HepG2 (cell line): ENCODE data around the gene F8. TPM values are rescaled to one million over a fixed set of nuclear protein-coding genes. Genes with fewer than 3 reads are reported as not detected.

Experiments
- ATAC-seq: fragments of 200-7000 bp; cut with Tn5 transposase; 3 replicates; pipeline ENCODE4 v1.9.1; 2020; ENCODE audit warnings: mild to moderate bottlenecking, moderate library complexity
- BruUV-seq: library from RNA; stranded (reverse); fragments of 400-500 nt; replicated peaks from 2 replicates; lab custom pipeline; 2021; lab: Mats Ljungman, UMichigan
- CTCF ChIA-PET: fragments of 300-600 bp; formaldehyde crosslinking; extraction: SDS; loops from one replicate; lab custom pipeline; 2021; ENCODE audit warnings: low total read pairs, inconsistent platforms, low intra/inter-chr PET ratio; lab: Yijun Ruan, JAX
- POLR2A ChIA-PET: fragments of 350-600 bp; sonication (Branson Sonifier 250); formaldehyde crosslinking; loops from one replicate; lab custom pipeline; 2020; ENCODE audit warnings: antibody characterized with exemption, inconsistent platforms; lab: Yijun Ruan, JAX
- DNase-seq: peaks from one replicate; pipeline ENCODE4 v3.0.0-alpha.2; 2015; ENCODE audit warnings: low spot score
- FAIRE-seq: peaks from 3 replicates; lab custom pipeline; 2011; peaks lifted over from hg19 to GRCh38; lab: Jason Lieb, UNC
- H2AFZ ChIP-seq: one replicate; pipeline ENCODE4 v1.6.1; 2011; ENCODE audit warnings: low read length, inconsistent platforms
- H3K27ac ChIP-seq: fragments of 300-600 bp; 3 replicates; pipeline ENCODE4 v1.8.0; 2011; ENCODE audit warnings: mixed run types, mild to moderate bottlenecking, mixed read lengths, low read length, inconsistent platforms; ENCODE audit not compliant: insufficient read depth; ENCODE audit errors: extremely low read length
- H3K27me3 ChIP-seq, 2 experiments: fragments of 200-600 bp in 1 of 2; 2 replicates in 1 of 2; 3 replicates in 1 of 2; pipeline versions ENCODE4 v1.6.0 to v1.8.0; 2011; ENCODE audit warnings: low read length in 2 of 2, mild to moderate bottlenecking in 2 of 2, moderate library complexity in 2 of 2, inconsistent platforms in 1 of 2; ENCODE audit not compliant: insufficient read depth in 2 of 2, control insufficient read depth in 1 of 2
- H3K36me3 ChIP-seq, 2 experiments: fragments of 200-600 bp in 1 of 2; replicated peaks in 1 of 2; 2 replicates in 1 of 2; 3 replicates in 1 of 2; pipeline versions ENCODE4 v1.5.1 to v1.8.0; 2011; ENCODE audit warnings: low read length in 2 of 2, inconsistent platforms in 1 of 2; ENCODE audit not compliant: insufficient read depth in 2 of 2, control insufficient read depth in 1 of 2
- H3K4me1 ChIP-seq: 2 replicates; pipeline ENCODE4 v1.5.1; 2012; ENCODE audit warnings: low read length, inconsistent platforms; ENCODE audit not compliant: insufficient read depth
- H3K4me2 ChIP-seq: 2 replicates; pipeline ENCODE4 v1.6.0; 2011; ENCODE audit warnings: low read depth, low read length, inconsistent platforms
- H3K4me3 ChIP-seq, 3 experiments: fragments of 200-600 bp in 1 of 3; sonication (generic), shearing (Covaris generic) in 1 of 3; replicated peaks in 1 of 3; 2 replicates each; pipeline ENCODE4 v1.5.1; 2011 to 2016; ENCODE audit warnings: low read length in 3 of 3, inconsistent platforms in 2 of 3, low read depth in 2 of 3, mild to moderate bottlenecking in 2 of 3, control low read depth in 1 of 3, mixed read lengths in 1 of 3; ENCODE audit not compliant: insufficient read depth in 1 of 3
- H3K79me2 ChIP-seq: one replicate; pipeline ENCODE4 v1.6.1; 2011; ENCODE audit warnings: low read length, inconsistent platforms; ENCODE audit not compliant: insufficient read depth
- H3K9ac ChIP-seq: 2 replicates; pipeline ENCODE4 v1.6.0; 2011; ENCODE audit warnings: mild to moderate bottlenecking, low read depth, low read length, inconsistent platforms; ENCODE audit not compliant: insufficient read depth
- H3K9me3 ChIP-seq: 2 replicates; pipeline ENCODE4 v1.5.1; 2012; ENCODE audit warnings: mild to moderate bottlenecking, low read length
- H4K20me1 ChIP-seq: 2 replicates; pipeline ENCODE4 v1.6.0; 2011; ENCODE audit warnings: inconsistent platforms, mild to moderate bottlenecking, low read length, moderate library complexity; ENCODE audit not compliant: insufficient read depth
- ARID2 ChIP-seq: sonication (generic); formaldehyde crosslinking; IDR thresholded peaks from 2 replicates; pipeline ENCODE4 v1.8.1; 2022; ENCODE audit warnings: mild to moderate bottlenecking, missing genetic modification reagents, borderline replicate concordance
- BCL6 ChIP-seq: IDR thresholded peaks from 2 replicates; pipeline ENCODE4 v1.6.1; 2016; ENCODE audit warnings: missing genetic modification reagents, missing compliant biosample characterization
- CHD2 ChIP-seq: IDR thresholded peaks from 2 replicates; pipeline ENCODE4 v1.6.1; 2011; ENCODE audit warnings: low read depth, low read length, improper control_type of control experiment
- GABPA ChIP-seq, 2 experiments: IDR thresholded peaks; 2 replicates each; pipeline ENCODE4 v1.6.1; 2011 to 2016; ENCODE audit warnings: low read depth in 2 of 2, low read length in 1 of 2, missing biosample characterization in 1 of 2, missing genetic modification characterization in 1 of 2
- HOXA5 ChIP-seq: sonication (generic); formaldehyde crosslinking; IDR thresholded peaks from 2 replicates; pipeline ENCODE4 v1.4.0; 2020; ENCODE audit warnings: missing genetic modification reagents
- IRX3 ChIP-seq: sonication (generic); formaldehyde crosslinking; IDR thresholded peaks from 2 replicates; pipeline ENCODE4 v1.8.1; 2023; ENCODE audit warnings: mild to moderate bottlenecking, low read depth, missing genetic modification reagents, borderline replicate concordance
- MATR3 ChIP-seq: sonication (generic); formaldehyde crosslinking; IDR thresholded peaks from 2 replicates; pipeline ENCODE4 v1.4.0; 2020; ENCODE audit warnings: missing genetic modification reagents
- MEF2D ChIP-seq: sonication (generic); formaldehyde crosslinking; IDR thresholded peaks from 2 replicates; pipeline ENCODE4 v1.5.1; 2020; ENCODE audit warnings: mild to moderate bottlenecking, missing genetic modification reagents
- MEIS1 ChIP-seq: sonication (generic); formaldehyde crosslinking; IDR thresholded peaks from 2 replicates; pipeline ENCODE4 v1.9.0; 2021; ENCODE audit warnings: mild to moderate bottlenecking, missing genetic modification reagents, moderate library complexity, borderline replicate concordance
- MYNN ChIP-seq: sonication (generic); formaldehyde crosslinking; IDR thresholded peaks from 2 replicates; pipeline ENCODE4 v1.4.0; 2020; ENCODE audit warnings: mild to moderate bottlenecking, low read depth, missing genetic modification reagents
- NR2C2 ChIP-seq: sonication (generic); formaldehyde crosslinking; IDR thresholded peaks from 2 replicates; pipeline ENCODE4 v1.4.0; 2020; ENCODE audit warnings: missing genetic modification reagents, mild to moderate bottlenecking, moderate library complexity, borderline replicate concordance
- REXO4 ChIP-seq: sonication (generic); formaldehyde crosslinking; IDR thresholded peaks from 2 replicates; pipeline ENCODE4 v1.8.0; 2022; ENCODE audit warnings: missing genetic modification reagents, mild to moderate bottlenecking, borderline replicate concordance
- SRF ChIP-seq: IDR thresholded peaks from 2 replicates; pipeline ENCODE4 v1.6.1; 2011; ENCODE audit warnings: mild to moderate bottlenecking, low read depth, low read length, moderate library complexity
- TFAP4 ChIP-seq: sonication (generic); IDR thresholded peaks from 2 replicates; pipeline ENCODE4 v1.6.1; 2016; ENCODE audit warnings: low read depth, borderline replicate concordance
- ZBTB33 ChIP-seq: sonication (generic); formaldehyde crosslinking; IDR thresholded peaks from 2 replicates; pipeline ENCODE4 v1.4.0; 2020; ENCODE audit warnings: missing genetic modification reagents
- ZNF576 ChIP-seq: sonication (generic); formaldehyde crosslinking; IDR thresholded peaks from 2 replicates; pipeline ENCODE4 v1.4.0; 2020; ENCODE audit warnings: mild to moderate bottlenecking, missing genetic modification reagents
- WGBS: methylation state at CpG from one replicate; pipeline ENCODE4 v1.1.6; 2017; ENCODE audit warnings: low lambda C conversion rate; 5-methylcytosine and 5-hydroxymethylcytosine counted together
- in situ Hi-C: cut with HindIII; loops from 2 replicates; pipeline ENCODE4 v1.10.0; 2017; ENCODE audit warnings: low pct_unique_long_range_greater_than_20kb; ENCODE audit not compliant: extremely low pct_ligation_motif_present
- intact Hi-C: fragments of 100-400 bp; cut with micrococcal nuclease; formaldehyde crosslinking; loops from one replicate; pipeline ENCODE4 v1.10.0; 2022; ENCODE audit not compliant: unreplicated experiment
- polyA plus RNA-seq, 8 experiments: library from polyadenylated mRNA; depleted of rRNA in 3 of 8; stranded (reverse) in 7 of 8; unstranded in 1 of 8; fragments of >200 nt; fragmentation: Illumina TruSeq in 4 of 8; extraction: Trizol in 4 of 8; gene quantifications; 2 replicates each; pipeline versions ENCODE4 v1.2.1 to v1.2.3, GENCODE V29; 2011 to 2016; ENCODE audit warnings: low read depth in 4 of 8, missing spikeins in 1 of 8, mixed read lengths in 1 of 8; ENCODE audit not compliant: insufficient read depth in 1 of 8
- total RNA-seq, 5 experiments: library from RNA; depleted of rRNA; stranded (reverse); fragments of >200 nt; fragmentation: Illumina TruSeq; extraction: Trizol; gene quantifications; 2 replicates each; pipeline ENCODE4 v1.2.3, GENCODE V29; 2016; ENCODE audit warnings: low read depth in 1 of 5

Gene F8
- total and polyA plus RNA-seq, 2 of the 13 experiments (the other 11 are each of a cell fraction or from before 2014, with no cell fraction given): 0.29 to 0.61 TPM

- H3K4me3 ChIP-seq: no peak overlapping the region
- peaks cover 12% of the 10 kb centered on the region for H3K4me1 ChIP-seq
- no peaks in the 10 kb centered on the region for H4K20me1 ChIP-seq
- in situ Hi-C loops: loop anchor here (10.0 kb wide), 1 partner anchor 72 kb away; no protein-coding TSS in a partner anchor
- intact Hi-C loops: loop anchor here (2.0 kb wide), 1 partner anchor 68 kb away; no protein-coding TSS in a partner anchor
- TF ChIP-seq TFAP4 (no peak), ZNF576 (CRISPR knock-in tag) (no peak), HOXA5 (CRISPR knock-in tag) (no peak), SRF (0 out of 2 replicates have a peak, but pooled peaks have one; percentile 33)
- BruUV-seq: no TSS peak
- ATAC-seq (no peak; the same call in 2 of the 3 replicates), DNase-seq (no peak), FAIRE-seq (no peak)
- no peaks in the 10 kb centered on the region for H3K9me3 ChIP-seq
- POLR2A ChIA-PET: no interaction called here
- H3K4me2 ChIP-seq: no peak overlapping the region
- H2AFZ ChIP-seq: no peak overlapping the region
- H3K36me3 ChIP-seq: peaks cover under 1 to 2% of the 10 kb centered on the region in 2 experiments; a peak in 3 of 5 replicates
- CTCF ChIA-PET: interaction anchor here (2.6 kb wide), 1 partner anchor 76 kb away, joined by 21 read pairs; no protein-coding TSS in a partner anchor
- H3K9ac ChIP-seq: no peak overlapping the region
- no peak overlapping the region for H3K27ac ChIP-seq
- WGBS: 100% methylated on average over 1 of the region's 1 CpG
- H3K27me3 ChIP-seq: no peaks in the 10 kb centered on the region
- no peaks in the 10 kb centered on the region for H3K79me2 ChIP-seq
Observed at GRCh38 chrX:155056471-155056870, 33.9 kb upstream of the F8 start.

- CTCF ChIA-PET: interaction anchor here (2.6 kb wide), 1 partner anchor 75 kb away, joined by 21 read pairs; no protein-coding TSS in a partner anchor
- FAIRE-seq (no peak), ATAC-seq (no peak), DNase-seq (no peak)
- Histone ChIP-seq H3K9me3 (no peaks in the 10 kb centered on the region), H3K9ac (no peak overlapping the region), H3K4me1 (peaks cover 12% of the 10 kb centered on the region), H3K79me2 (no peaks in the 10 kb centered on the region), H2AFZ (no peak overlapping the region), H3K27ac (no peak overlapping the region), H3K27me3 (no peaks in the 10 kb centered on the region), H3K4me2 (no peak overlapping the region), H3K36me3 (peaks cover 2 to 3% of the 10 kb centered on the region in 2 experiments; a peak in 3 of 5 replicates), H3K4me3 (no peak overlapping the region), H4K20me1 (no peaks in the 10 kb centered on the region)
- no TSS peak for BruUV-seq
- TF ChIP-seq MYNN (CRISPR knock-in tag): no peak
- no peak for TF ChIP-seq NR2C2
- TF ChIP-seq MEF2D (CRISPR knock-in tag): no peak
- TF ChIP-seq MEIS1 (CRISPR knock-in tag): no peak
- TF ChIP-seq BCL6 (CRISPR knock-in tag): no peak
- TF ChIP-seq GABPA (IDR thresholded peaks at IDR 0.05; ENCODE audit: low read depth, low read length): no peak
- no peak for TF ChIP-seq GABPA (CRISPR knock-in tag; IDR thresholded peaks at IDR 0.05; ENCODE audit: low read depth)
- TF ChIP-seq MATR3: no peak
- TF ChIP-seq ARID2 (CRISPR knock-in tag): no peak
- no peak for TF ChIP-seq ZBTB33
- TF ChIP-seq IRX3: no peak
- no peak for TF ChIP-seq REXO4 (CRISPR knock-in tag)
- TF ChIP-seq CHD2: no peak
- in situ Hi-C loops (loop anchor here (10.0 kb wide), 1 partner anchor 71 kb away; no protein-coding TSS in a partner anchor), intact Hi-C loops (no loop called here)
- POLR2A ChIA-PET: no interaction called here
- WGBS: 96% methylated on average over 3 of the region's 3 CpGs
Observed at GRCh38 chrX:155055494-155055893, 33.0 kb upstream of the F8 start.
